Kidney epithelial cell (primary cell): ENCODE data around the gene MRM3. TPM values are rescaled to one million over a fixed set of nuclear protein-coding genes. Genes with fewer than 3 reads are reported as not detected.
"Not testable (repeated sequence)": the region's sequence is repeated elsewhere in the genome, so short reads cannot be mapped to it uniquely, and the experiment has no call there.

ENCODE experiments used
- DNase-seq: peaks from one replicate; pipeline ENCODE4 v3.0.0-alpha.2; 2010; ENCODE audit warnings: low read depth
- H3K27me3 ChIP-seq: 2 replicates; pipeline ENCODE4 v1.6.0; 2011; ENCODE audit warnings: low read length; ENCODE audit not compliant: control insufficient read depth, insufficient read depth
- H3K36me3 ChIP-seq: 2 replicates; pipeline ENCODE4 v1.5.1; 2011; ENCODE audit warnings: low read length; ENCODE audit not compliant: control insufficient read depth, insufficient read depth
- H3K4me3 ChIP-seq: 2 replicates; pipeline ENCODE4 v1.5.1; 2011; ENCODE audit warnings: low read depth, mild to moderate bottlenecking, control low read depth, low read length
- total RNA-seq: library from RNA; depleted of rRNA; stranded (reverse); fragments of >200 nt; gene quantifications from 2 replicates; pipeline ENCODE4 v1.2.3, GENCODE V29; 2015
- TF ChIP-seq, protein P1 (sequence below): IDR thresholded peaks from 2 replicates; pipeline ENCODE4 v1.5.1; 2011; ENCODE audit warnings: mild to moderate bottlenecking, moderate library complexity, low read length, control low read depth, inconsistent platforms; ENCODE audit not compliant: insufficient read depth, poor library complexity, severe bottlenecking

MRM3 gene
- total RNA-seq, 1 donor from 2014 or later, result 28.0 TPM

DNA sequence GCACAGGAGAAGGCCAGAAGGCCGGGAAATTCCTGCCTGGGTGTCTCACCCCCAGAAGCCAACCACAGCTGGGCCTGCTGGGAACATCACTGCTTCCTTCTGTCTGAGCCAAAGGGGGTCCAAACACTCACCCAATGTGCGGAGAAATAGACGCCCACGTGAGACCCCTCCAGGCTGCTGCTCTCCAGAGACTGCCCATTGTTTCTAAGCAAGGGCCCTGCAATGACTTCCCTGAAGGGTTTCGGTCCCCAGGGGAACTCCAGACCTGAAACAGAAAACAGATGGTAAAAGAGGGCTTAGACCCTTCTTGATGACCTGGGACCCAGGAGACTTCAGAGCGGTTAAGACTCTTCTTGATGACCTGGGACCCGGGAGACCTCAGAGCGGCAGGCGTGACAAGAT lies 41.3 kb downstream of the MRM3 start:
- Histone ChIP-seq H3K27me3 (no peaks in the 10 kb centered on the region), H3K4me3 (no peak overlapping the region), H3K36me3 (peaks cover 2% of the 10 kb centered on the region)
- no peak for DNase-seq
- TF ChIP-seq, protein P1, sequence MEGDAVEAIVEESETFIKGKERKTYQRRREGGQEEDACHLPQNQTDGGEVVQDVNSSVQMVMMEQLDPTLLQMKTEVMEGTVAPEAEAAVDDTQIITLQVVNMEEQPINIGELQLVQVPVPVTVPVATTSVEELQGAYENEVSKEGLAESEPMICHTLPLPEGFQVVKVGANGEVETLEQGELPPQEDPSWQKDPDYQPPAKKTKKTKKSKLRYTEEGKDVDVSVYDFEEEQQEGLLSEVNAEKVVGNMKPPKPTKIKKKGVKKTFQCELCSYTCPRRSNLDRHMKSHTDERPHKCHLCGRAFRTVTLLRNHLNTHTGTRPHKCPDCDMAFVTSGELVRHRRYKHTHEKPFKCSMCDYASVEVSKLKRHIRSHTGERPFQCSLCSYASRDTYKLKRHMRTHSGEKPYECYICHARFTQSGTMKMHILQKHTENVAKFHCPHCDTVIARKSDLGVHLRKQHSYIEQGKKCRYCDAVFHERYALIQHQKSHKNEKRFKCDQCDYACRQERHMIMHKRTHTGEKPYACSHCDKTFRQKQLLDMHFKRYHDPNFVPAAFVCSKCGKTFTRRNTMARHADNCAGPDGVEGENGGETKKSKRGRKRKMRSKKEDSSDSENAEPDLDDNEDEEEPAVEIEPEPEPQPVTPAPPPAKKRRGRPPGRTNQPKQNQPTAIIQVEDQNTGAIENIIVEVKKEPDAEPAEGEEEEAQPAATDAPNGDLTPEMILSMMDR, result no peak

DNA sequence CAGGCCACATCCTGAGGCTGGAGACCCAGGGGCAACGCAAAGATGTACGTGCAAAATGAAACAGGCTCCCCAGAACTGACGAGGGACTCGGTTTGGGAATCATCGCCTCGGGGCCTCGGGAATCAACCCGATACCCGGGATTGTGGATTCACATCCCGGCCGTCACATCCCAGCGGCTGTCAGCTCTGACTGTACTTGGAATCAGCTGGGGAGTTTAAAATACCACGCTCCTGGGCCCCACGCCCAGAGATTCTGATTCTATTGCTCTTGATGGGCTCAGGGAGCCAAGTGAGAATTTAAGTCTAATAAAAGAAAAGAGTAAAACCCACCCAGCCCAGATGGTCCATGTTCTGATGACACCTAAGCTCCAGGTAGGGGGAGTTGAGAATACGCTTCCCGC lies 42.2 kb downstream of the MRM3 start:
- TF ChIP-seq, protein P1, result no peak
- DNase-seq, result no peak
- H3K4me3 ChIP-seq, result no peak overlapping the region
- peaks cover 2% of the 10 kb centered on the region for H3K36me3 ChIP-seq
- H3K27me3 ChIP-seq, result no peaks in the 10 kb centered on the region

DNA sequence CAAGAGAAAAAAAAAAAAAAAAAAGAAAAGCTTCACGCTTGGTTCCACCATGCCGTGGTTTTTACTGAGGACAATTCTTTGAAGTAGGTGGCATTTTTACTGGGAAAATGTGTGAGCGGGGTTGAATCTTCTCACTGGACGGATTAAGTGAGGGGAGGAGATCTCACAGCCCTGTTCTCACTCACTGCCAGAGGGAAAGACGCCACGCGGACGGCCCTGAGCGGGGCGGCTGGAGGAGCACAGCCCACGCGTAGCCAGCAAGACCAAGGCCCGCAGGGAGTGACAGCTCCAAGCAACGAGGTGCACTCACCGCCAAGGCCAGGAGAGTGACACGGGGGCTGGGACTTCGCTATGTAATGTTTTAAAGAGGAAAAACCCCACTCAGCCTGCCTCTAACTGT lies 43.1 kb downstream of the MRM3 start:
- DNase-seq, result no peak
- no peaks in the 10 kb centered on the region for H3K27me3 ChIP-seq
- TF ChIP-seq, protein P1, result no peak
- H3K36me3 ChIP-seq, result no peaks in the 10 kb centered on the region
- H3K4me3 ChIP-seq, result no peak overlapping the region

DNA sequence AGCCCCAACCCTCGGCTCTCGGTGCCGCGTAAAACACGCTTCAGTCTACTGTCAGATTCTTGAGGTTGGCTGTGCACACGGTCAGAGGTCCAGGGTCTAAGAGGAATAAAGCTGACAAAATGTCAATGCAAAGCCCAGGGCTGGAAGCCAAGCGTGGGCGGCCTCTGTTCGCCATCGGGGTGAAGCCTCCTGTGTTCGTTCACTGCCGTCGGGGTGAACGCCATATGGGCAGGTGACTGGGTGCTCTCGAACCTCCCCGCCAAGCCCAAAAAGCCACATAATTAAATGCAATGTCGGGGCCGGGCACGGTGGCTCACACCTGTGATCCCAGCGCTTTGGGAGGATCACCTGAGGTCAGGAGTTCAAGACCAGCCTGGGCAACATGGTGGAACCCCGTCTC lies 44.6 kb downstream of the MRM3 start:
- TF ChIP-seq, protein P1, result no peak
- no peaks in the 10 kb centered on the region for H3K27me3 ChIP-seq
- no peak for DNase-seq
- H3K36me3 ChIP-seq, result no peaks in the 10 kb centered on the region
- no peak overlapping the region for H3K4me3 ChIP-seq

DNA sequence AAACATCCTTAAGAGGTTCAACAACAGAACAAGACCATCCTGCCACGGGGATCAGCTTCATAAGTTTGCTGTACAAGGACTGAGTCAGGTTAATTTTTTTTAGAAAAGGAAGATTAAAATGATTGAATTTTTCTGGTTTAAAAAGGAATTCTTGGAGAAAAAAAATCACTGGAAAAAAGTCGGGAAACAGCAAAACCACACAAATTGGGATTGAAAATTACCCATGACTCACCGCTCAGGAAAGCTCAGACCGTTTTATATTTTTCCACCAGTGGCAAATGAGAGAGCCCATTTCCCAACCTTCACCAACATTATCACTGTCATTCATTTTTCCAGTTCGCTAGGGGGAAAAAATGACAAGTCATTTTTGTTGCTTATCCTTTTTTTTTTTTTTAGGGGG lies 46.6 kb downstream of the MRM3 start:
- TF ChIP-seq, protein P1, result no peak
- Histone ChIP-seq H3K27me3 (no peaks in the 10 kb centered on the region), H3K36me3 (no peaks in the 10 kb centered on the region), H3K4me3 (no peak overlapping the region)
- no peak for DNase-seq

DNA sequence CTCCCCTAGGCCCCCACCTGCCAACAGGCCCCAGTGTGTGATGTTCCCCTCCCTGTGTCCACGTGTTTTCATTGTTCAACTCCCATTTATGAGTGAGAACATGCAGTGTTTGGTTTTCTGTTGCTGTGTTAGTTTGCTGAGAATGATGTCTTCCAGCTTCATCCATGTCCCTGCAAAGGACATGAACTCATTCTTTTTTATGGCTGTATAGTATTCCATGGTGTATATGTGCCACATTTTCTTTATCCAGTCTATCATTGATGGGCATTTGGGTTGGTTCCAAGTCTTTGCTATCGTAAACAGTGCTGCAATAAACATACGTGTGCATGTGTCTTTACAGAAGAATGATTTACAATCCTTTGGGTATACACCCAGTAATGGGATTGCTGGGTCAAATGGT lies 47.5 kb downstream of the MRM3 start:
- H3K27me3 ChIP-seq, DNase-seq, H3K36me3 ChIP-seq: not testable (repeated sequence)

DNA sequence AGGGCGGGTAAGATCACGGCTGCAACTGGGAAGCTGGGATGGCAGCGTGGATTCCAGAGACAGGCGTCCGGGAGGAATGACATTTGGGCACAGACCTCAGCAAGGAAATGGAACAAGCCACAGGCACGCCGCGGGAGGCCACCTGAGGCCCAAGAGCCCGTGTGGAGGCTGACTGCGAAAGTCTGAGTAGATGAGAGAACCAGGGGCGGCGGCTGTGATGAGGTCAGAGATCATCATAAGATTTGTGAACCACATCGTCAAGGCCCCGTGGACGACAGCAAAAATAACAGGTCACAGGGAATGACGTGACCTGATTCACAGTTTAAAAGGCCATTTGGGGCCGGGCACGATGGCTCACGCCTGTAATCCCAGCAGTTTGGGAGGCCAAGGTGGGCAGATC lies 48.2 kb downstream of the MRM3 start:
- TF ChIP-seq, protein P1, result no peak
- Histone ChIP-seq H3K4me3 (no peak overlapping the region), H3K27me3 (no peaks in the 10 kb centered on the region), H3K36me3 (no peaks in the 10 kb centered on the region)
- DNase-seq, result no peak

More for the DNA sequence above, 47.5 kb downstream of the MRM3 start:
- H3K4me3 ChIP-seq, result not testable (repeated sequence)
